HG02798 (cell line): Measurements from ENCODE around the gene SERP1.

ENCODE experiments used
- ATAC-seq: cut with Tn5 transposase; IDR thresholded peaks from one replicate; pipeline ENCODE4 v1.9.1; 2021; ENCODE audit warnings: mild to moderate bottlenecking; ENCODE audit not compliant: unreplicated experiment, poor library complexity

Gene SERP1

DNA sequence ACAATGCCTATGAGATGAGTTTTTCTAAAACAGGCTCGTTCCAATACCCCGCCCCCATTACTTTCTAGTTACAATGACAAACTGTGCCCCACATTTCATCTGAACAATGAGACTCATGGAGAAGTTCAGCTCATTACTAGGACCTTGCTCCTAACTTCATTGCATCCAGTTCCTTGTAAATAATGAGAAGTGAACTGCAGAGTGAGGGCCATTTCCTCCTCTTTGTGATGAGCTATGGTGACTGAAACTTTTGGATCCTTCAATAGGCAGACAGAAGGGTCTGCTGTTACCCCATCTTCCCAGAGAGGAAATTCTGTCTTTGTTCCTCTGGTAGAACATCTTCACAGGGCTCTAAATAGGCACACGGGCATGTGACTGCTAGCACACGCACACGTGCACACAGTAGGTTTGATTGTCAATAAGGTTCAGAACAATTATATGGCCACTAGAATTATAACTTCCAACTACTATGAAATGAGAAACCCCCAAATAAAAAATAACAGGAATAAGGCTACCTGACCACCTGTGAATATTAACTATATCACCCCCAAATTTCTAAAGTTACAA is 51.8 kb downstream of the SERP1 start:
- ATAC-seq: no peak
